Central memory CD8-positive, alpha-beta T cell (primary cell): Measurements from ENCODE around the gene PIMREG.

Source experiments
- ATAC-seq: fragments of 150-1000 bp; cut with Tn5 transposase; replicated peaks from 2 replicates; pipeline ENCODE4 v1.10.0; 2022; ENCODE audit warnings: mild to moderate bottlenecking, moderate FRiP score, moderate number of reproducible peaks; ENCODE audit not compliant: poor library complexity, severe bottlenecking; ENCODE audit errors: extremely low read depth
- DNase-seq, 2 donors: peaks; one replicate each; pipeline ENCODE4 v3.0.0; 2021; ENCODE audit warnings: low spot score in 2 of 2
- H3K27ac Mint-ChIP-seq: one replicate; pipeline ENCODE4 v1.8.0; 2022; ENCODE audit warnings: low read depth, mild to moderate bottlenecking, moderate library complexity, mixed read lengths
- H3K27me3 Mint-ChIP-seq: one replicate; pipeline ENCODE4 v1.8.0; 2022; ENCODE audit warnings: mixed read lengths
- H3K36me3 Mint-ChIP-seq: one replicate; pipeline ENCODE4 v1.8.0; 2022; ENCODE audit warnings: mild to moderate bottlenecking, moderate library complexity, mixed read lengths; ENCODE audit not compliant: insufficient read depth
- H3K4me1 Mint-ChIP-seq: one replicate; pipeline ENCODE4 v1.8.0; 2022; ENCODE audit warnings: mixed read lengths
- H3K4me3 Mint-ChIP-seq: one replicate; pipeline ENCODE4 v1.8.0; 2022; ENCODE audit warnings: mild to moderate bottlenecking, moderate library complexity, mixed read lengths
- H3K9me3 Mint-ChIP-seq: one replicate; pipeline ENCODE4 v1.8.0; 2022; ENCODE audit warnings: mixed read lengths

PIMREG gene

DNA sequence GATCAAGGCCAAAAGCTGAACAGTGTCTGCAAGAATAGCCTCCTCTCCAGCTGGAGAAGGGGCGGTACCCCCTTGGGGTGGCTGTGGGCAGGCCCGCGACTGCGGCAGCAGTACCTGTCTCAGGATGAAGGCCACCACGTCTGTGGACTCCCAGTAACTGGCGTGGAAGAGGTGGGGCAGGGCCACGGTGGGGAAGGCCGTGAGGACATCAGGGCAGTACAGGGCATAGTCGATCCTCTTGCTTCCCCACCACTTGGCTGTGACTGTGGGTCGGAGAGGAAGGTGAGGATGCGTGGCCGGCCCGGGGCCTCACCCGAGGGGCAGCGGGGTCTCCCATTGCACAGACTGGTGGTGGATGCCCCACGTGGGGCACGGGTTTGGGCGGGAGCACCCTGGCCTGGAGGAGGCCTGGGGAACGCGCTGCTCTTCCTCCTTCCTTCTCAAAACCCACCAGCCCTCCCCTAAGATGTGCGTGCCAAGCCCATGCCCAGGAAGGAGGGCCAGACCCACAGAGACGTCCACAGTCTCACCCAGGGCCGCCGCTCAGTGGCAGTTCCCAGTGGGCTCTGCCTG is 26.0 kb downstream of the PIMREG start:
- DNase-seq: no peak
- peaks cover 2% of the 10 kb centered on the region for H3K36me3 Mint-ChIP-seq
- H3K4me1 Mint-ChIP-seq: peaks cover 6% of the 10 kb centered on the region
- H3K4me3 Mint-ChIP-seq: no peak overlapping the region
- no peak overlapping the region for H3K27ac Mint-ChIP-seq
- no peak for ATAC-seq
- H3K9me3 Mint-ChIP-seq: no peaks in the 10 kb centered on the region
- peaks cover 23% of the 10 kb centered on the region for H3K27me3 Mint-ChIP-seq

DNA sequence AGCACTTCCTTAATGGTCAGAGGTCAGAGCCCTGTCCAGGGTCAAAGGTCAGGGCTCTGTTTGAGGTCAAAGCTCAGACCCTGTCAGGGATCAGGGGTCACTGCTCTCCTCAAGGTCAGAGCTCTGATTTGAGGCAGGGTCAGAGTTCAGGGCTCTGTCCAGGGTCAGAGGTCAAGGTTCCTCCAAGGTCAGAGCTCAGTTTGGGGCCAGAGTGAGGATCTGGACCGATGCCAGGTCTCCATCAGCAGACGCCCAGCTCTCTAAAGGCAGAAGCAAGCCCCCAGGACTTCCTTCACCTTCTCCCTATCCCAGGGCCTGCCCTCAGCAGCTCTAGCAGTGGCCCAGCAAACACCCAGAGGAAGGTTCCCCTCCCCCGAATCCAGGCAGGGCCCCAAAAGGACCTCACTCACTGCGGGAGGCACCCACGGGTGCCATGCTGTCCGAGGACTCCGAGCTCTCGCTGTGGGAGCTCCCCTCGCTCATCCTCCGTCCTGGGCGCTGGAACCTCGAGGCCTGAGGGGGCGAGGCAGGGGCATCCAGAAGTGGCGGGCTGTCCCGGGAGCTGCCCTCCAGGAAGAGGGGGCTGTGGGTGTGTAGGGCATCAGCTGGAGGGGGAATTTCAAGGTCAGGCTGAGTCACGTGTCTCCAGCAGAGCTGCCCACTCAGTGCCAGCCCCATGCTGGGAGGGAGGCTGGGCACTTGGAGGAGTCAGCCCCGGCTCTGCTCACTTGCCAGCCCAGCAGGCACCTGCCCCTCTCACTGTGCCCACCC is 26.7 kb downstream of the PIMREG start:
- Mint-ChIP-seq H3K27me3 (peaks cover 19% of the 10 kb centered on the region), H3K27ac (no peak overlapping the region), H3K4me3 (no peak overlapping the region), H3K9me3 (no peaks in the 10 kb centered on the region), H3K36me3 (peaks cover 2% of the 10 kb centered on the region), H3K4me1 (peaks cover 6% of the 10 kb centered on the region)
- no peak for DNase-seq
- ATAC-seq: no peak

DNA sequence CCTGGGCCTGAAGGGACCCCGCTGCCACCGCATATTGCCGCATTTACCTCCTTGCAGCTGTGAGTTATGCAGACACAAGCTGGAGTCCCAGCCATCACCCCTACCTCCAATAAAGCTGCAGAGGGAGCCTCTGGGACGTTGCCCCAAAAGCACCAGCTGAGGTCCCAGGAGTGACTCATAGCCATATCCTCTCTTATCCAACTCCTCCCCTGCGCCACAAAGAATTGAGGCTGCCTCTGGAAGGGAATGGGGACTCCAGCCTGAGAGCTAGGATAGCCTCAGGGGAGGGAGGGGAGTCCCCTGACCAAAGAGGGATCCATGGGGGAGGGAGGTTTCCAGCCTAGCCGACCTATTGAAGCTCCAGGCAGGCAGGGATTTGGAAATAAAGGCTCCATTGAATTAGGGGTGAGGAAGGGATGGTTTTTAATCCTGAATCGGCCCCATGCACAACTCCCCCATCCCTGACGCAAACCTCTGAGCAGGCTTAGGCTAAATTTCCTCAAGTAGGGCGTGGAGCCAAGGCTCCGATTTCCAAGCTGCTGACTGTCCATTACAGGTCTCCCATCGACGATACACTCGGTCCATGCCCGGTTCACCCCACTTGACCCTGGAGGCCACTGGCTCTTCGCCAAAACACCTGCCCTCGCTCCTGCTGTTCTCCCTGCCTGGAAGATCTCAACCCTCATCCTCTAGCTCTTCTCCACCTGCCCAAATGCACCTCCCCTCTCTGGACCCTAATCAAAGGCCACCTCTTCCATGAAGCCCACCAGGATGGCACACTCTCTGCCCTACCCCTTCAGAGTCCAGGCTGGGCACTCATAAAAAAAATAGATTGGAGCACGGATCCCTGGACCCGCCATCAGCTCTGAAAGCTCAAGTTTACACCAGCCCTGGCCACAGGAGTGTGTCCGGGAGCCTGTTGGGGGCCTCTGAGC is 27.5 kb downstream of the PIMREG start:
- H3K9me3 Mint-ChIP-seq: no peaks in the 10 kb centered on the region
- peaks cover 13% of the 10 kb centered on the region for H3K27me3 Mint-ChIP-seq
- H3K27ac Mint-ChIP-seq: no peak overlapping the region
- H3K4me3 Mint-ChIP-seq: no peak overlapping the region
- DNase-seq: no peak
- peaks cover 6% of the 10 kb centered on the region for H3K4me1 Mint-ChIP-seq
- ATAC-seq: no peak
- H3K36me3 Mint-ChIP-seq: peaks cover 2% of the 10 kb centered on the region

DNA sequence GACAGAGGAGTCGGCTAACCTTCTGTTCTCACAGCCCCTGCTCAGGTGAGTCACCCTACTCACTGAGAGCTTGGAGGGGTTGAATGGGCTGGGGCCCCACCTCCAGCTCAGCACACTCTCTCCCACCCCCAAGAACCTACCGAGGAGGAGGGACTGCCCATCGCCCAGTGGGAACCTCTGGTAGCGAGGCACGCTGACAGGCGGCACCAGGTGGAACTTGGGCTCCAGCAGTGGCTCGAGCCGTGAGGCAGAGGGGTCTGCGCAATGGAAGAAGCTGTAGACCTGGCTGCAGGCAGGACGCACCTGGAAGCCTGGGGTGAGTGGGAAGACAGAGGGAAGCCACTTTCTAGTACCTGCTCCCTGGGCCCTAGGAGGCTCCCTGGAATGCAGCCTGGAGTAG is 28.3 kb downstream of the PIMREG start:
- H3K4me1 Mint-ChIP-seq: peaks cover 6% of the 10 kb centered on the region
- peaks cover 13% of the 10 kb centered on the region for H3K27me3 Mint-ChIP-seq
- ATAC-seq (no peak), DNase-seq (no peak)
- H3K4me3 Mint-ChIP-seq: no peak overlapping the region
- peaks cover 2% of the 10 kb centered on the region for H3K36me3 Mint-ChIP-seq
- no peak overlapping the region for H3K27ac Mint-ChIP-seq
- no peaks in the 10 kb centered on the region for H3K9me3 Mint-ChIP-seq

DNA sequence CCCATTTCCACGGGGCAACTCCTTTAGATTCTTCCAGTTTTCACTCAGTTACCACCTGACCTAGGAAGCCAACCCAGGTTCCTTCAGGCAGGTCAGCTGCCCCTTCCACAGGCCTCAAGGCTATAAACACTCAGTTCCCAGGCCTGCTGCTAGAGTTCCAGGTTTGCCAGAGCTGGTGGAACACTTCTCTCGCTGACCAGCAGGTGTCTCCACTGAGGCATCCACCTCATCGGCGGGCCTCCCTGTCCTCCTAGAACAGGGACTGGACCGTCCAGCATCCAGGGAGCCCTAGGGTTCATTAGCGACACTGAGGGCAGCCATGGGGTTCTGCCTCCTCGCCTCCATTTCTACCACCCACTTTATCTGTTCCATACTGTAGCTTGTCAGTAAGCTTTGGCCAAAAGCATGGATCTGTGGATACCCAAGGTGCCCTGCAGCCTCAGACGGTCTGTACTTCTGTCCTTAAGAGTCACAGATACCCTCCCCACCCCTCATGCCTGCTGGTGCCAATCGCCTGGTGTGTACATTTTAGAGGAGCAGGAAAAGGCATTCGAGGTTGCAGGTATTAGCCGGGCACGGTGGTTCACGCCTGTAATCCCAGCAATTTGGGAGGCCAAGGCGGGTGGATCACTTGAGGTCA is 29.0 kb downstream of the PIMREG start:
- DNase-seq (peak; percentile 29 to 57), ATAC-seq (no peak)
- no peak overlapping the region for H3K27ac Mint-ChIP-seq
- H3K27me3 Mint-ChIP-seq: peaks cover 13% of the 10 kb centered on the region
- H3K9me3 Mint-ChIP-seq: no peaks in the 10 kb centered on the region
- peaks cover 2% of the 10 kb centered on the region for H3K36me3 Mint-ChIP-seq
- peaks cover 6% of the 10 kb centered on the region for H3K4me1 Mint-ChIP-seq
- no peak overlapping the region for H3K4me3 Mint-ChIP-seq

DNA sequence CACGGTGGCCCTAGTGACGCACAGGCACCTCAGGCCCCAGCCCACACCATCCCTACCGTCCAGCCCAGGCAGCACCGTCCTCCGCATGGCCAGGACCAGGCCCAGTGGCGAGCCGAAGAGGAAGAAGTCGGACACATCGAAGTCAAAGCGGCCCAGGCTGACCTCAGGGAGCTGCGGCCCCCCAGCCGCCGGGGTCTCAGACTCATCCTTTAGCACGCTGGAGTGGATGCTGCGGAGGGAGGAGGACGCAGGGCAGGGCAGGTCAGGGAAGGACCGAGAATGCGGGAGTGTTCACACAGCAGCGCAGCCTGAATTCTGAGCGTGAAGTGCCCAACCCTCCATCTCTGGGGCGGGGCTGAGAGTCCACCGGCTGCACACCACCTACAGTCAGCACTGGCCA is 30.1 kb downstream of the PIMREG start:
- Mint-ChIP-seq H3K4me3 (no peak overlapping the region), H3K36me3 (peaks cover 2% of the 10 kb centered on the region), H3K27me3 (peaks cover 7% of the 10 kb centered on the region), H3K9me3 (no peaks in the 10 kb centered on the region), H3K4me1 (peaks cover 6% of the 10 kb centered on the region), H3K27ac (no peak overlapping the region)
- no peak for ATAC-seq
- no peak for DNase-seq

DNA sequence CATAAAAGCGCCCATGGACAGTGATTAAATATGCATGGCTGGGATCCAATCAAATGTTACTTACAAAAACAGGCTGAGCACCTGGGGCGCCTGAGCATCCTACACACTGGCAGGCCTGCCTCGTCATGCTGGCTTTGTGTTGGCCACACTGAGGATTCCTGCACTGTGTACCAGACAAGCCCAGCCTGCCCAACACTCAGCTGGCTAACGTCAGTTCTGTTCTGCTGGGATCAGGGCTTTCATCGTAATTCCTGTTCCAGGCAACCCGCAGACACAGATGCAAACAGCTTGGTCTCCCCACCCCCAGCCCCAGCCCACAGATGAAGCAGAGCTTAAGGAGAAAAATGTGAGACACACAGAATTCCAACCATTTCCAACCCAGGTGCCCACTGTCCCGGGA is 30.7 kb downstream of the PIMREG start:
- ATAC-seq: no peak
- H3K27ac Mint-ChIP-seq: no peak overlapping the region

DNA sequence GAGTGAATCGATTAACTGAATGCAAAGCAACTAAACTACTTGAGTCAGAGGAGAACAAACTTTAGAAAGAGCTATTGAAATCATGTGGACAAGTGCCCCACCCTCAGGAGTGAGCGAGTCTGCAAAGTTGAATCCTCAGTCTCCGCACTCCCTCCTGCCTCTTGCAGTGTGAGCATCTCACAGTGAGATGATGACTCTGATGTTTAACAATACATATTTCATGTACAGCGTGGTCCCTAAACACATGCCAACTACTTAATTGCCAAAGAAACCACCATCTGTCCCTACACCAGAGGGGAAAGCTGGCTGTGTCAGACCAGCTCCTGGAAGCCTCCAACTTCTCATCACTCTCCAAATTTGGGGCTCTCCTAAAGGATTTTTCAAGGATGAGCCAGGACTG is 31.2 kb downstream of the PIMREG start:
- Mint-ChIP-seq H3K36me3 (peaks cover 2% of the 10 kb centered on the region), H3K27ac (no peak overlapping the region), H3K4me1 (peaks cover 6% of the 10 kb centered on the region), H3K9me3 (no peaks in the 10 kb centered on the region), H3K4me3 (no peak overlapping the region), H3K27me3 (no peaks in the 10 kb centered on the region)
- ATAC-seq (no peak), DNase-seq (no peak)

More for the DNA sequence above, 30.7 kb downstream of the PIMREG start:
- H3K9me3 Mint-ChIP-seq: no peaks in the 10 kb centered on the region
- H3K4me1 Mint-ChIP-seq: peaks cover 6% of the 10 kb centered on the region
- H3K36me3 Mint-ChIP-seq: peaks cover 2% of the 10 kb centered on the region
- peaks cover 2% of the 10 kb centered on the region for H3K27me3 Mint-ChIP-seq
- H3K4me3 Mint-ChIP-seq: no peak overlapping the region
- DNase-seq: no peak

DNA sequence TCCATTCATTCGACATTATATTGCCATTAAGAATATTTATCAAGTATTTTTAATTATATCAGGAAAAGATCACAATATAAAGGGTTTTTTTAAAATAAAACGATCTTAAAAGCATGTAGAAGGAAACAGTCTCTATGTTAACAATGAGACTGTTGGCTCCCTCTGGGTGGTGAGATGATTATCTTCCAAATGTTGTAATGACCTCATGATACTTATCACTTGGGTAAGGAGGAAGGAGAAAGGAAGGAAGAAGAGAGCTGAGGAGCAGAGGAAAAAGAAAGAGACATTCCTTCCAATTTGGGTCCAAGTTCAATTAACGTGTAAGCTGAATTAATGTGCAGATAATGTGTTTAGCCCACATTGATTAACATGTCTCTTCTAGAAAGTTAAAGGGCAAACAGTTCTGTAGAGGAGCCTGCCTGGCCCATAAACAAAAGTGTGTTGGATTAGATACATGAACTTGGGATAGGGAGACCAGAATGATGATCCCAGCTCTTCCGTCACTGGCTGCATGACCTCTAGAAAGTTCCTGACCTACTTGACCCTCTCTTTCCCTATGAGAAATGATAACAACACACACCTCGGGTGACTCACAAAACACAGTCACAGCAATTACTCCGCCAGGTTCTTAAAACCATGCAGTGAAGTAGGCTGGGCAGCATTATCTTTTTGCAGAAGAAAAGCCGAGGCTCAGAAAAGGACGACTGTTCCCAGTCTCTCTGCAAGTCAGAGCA is 32.0 kb downstream of the PIMREG start:
- no peak overlapping the region for H3K27ac Mint-ChIP-seq
- H3K27me3 Mint-ChIP-seq: peaks cover 4% of the 10 kb centered on the region
- ATAC-seq (no peak), DNase-seq (no peak)
- peaks cover 6% of the 10 kb centered on the region for H3K4me1 Mint-ChIP-seq
- H3K36me3 Mint-ChIP-seq: peaks cover 2% of the 10 kb centered on the region
- no peaks in the 10 kb centered on the region for H3K9me3 Mint-ChIP-seq
- H3K4me3 Mint-ChIP-seq: no peak overlapping the region

DNA sequence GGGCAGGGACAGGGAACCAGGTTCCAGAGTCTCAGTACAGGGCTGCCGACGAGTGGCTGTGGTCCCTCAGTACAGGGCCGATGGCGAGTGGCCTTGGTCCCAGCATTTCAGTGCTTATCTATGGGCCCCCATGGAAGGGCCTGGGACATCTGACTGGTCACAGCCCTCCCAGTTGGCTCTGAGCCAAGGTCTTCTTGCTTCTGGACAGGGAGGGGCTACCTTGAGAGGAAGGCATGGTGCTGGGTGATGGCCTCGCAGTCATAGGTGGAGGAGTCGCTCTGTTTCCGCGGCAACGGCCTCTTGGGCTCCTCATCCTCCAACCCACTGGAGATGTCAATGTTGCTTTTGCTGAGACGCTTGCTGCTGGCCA is 32.5 kb downstream of the PIMREG start:
- no peak for ATAC-seq
- Mint-ChIP-seq H3K27me3 (peaks cover 10% of the 10 kb centered on the region), H3K27ac (no peak overlapping the region), H3K4me3 (no peak overlapping the region), H3K9me3 (no peaks in the 10 kb centered on the region), H3K36me3 (peaks cover 2% of the 10 kb centered on the region), H3K4me1 (peaks cover 6% of the 10 kb centered on the region)
- no peak for DNase-seq

DNA sequence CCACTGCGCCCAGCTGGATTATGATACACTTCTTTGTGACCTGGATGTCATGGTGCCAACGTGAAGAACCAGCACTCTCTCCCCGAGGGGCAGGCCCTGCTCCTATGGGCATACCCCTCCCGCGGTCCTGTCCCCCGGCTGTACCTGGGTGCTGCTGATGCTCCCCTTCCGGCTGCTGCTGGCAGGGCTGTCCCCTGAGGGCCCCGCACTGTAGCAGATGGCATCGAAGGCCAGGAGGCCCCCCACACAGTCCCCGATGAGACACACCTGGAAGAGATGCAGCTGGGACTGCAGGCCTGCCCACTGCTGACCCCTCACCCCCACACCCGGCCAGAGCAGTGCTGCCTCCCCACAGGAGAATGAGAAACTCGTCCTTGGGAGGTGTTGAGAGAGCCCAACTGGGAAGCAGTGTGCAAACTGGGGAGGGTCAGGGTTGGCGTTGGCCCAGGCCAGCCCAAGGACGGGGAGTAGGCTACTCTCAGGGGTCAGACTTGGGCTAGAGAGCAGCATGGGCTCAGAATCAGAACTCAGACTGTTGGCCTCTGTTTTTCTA is 33.7 kb downstream of the PIMREG start:
- no peak overlapping the region for H3K27ac Mint-ChIP-seq
- no peak for ATAC-seq

DNA sequence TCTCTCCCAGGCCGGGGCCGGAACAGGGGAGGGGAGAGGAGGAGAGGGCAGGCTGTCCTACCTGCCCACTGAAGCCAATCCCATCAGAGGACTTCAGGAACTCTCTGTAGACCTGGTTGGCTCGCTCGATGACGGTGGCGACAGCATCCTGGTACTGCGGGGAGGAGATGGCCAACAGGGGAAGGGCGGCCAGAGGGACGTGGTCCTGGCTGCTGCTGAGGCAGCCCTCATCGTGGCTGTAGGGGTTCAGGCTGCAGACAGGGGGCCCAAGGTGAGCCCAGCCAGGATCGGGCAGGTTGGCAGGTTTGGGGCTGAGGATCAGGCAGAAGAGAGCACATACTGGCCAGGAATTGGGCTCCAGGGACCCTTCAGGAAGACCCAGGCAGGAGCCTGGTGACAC is 34.2 kb downstream of the PIMREG start:
- Mint-ChIP-seq H3K4me1 (no peaks in the 10 kb centered on the region), H3K4me3 (no peak overlapping the region), H3K36me3 (no peaks in the 10 kb centered on the region), H3K27ac (no peak overlapping the region), H3K9me3 (no peaks in the 10 kb centered on the region), H3K27me3 (peaks cover 24% of the 10 kb centered on the region)
- ATAC-seq (no peak), DNase-seq (no peak)

More for the DNA sequence above, 33.7 kb downstream of the PIMREG start:
- peaks cover 18% of the 10 kb centered on the region for H3K27me3 Mint-ChIP-seq
- no peak overlapping the region for H3K4me3 Mint-ChIP-seq
- H3K9me3 Mint-ChIP-seq: no peaks in the 10 kb centered on the region
- DNase-seq: no peak
- peaks cover 2% of the 10 kb centered on the region for H3K36me3 Mint-ChIP-seq
- peaks cover 4% of the 10 kb centered on the region for H3K4me1 Mint-ChIP-seq
